HG02678 (cell line): ENCODE results near the gene UBAC1.
"Not testable (repeated sequence)": the region's sequence is repeated elsewhere in the genome, so short reads cannot be mapped to it uniquely, and the experiment has no call there.

Experiments
- ATAC-seq: cut with Tn5 transposase; IDR thresholded peaks from one replicate; pipeline ENCODE4 v1.9.1; 2021; ENCODE audit warnings: mild to moderate bottlenecking, moderate library complexity; ENCODE audit not compliant: unreplicated experiment

UBAC1 gene

DNA sequence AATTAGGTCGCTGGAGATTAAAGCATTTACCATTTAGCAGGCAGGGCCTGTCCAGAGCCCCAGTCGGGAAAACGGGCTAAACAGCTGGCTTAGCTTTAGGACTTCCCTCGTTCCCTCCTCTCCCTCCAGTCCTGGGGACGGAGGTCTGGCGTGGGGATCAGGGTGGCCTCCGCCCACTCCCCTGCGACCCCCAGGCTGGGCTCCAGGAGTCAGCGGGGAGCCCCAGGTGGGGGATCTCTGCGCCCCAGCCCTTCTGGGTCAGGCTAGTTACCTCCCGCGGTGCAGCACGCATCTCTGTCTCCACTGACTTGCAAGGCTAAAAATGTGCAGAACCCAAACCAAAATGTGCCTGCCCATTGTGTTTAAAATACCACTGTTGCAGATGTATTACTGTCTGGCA lies 37.7 kb downstream of the UBAC1 start:
- no peak for ATAC-seq

DNA sequence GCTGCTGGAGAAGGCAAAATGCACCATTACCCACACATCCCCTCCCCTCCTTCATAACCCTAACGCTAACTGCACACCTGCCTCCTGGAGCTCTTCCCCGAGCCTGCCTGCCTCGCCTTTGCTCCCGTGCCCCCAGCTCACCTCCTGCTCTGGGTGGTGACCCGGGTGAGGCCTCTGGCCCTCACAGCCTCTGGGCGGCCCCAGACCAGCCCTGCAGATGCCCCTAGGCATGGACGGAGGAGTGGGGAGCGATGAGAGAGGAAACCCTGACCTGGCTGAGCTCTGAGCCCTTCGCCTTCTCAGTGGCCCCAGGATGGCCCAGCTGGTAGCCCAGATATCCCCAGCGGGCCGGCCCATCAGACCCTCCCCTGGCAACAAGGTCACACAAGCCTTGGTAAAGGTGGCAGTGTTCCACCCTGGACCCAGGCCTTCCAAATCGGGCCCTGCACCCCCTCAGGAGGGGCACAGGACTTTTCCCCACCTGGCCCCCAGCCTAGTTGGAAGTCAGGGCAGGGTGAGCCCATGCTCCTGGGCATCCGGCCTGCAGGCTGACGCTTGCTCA lies 39.3 kb downstream of the UBAC1 start:
- ATAC-seq, result no peak

DNA sequence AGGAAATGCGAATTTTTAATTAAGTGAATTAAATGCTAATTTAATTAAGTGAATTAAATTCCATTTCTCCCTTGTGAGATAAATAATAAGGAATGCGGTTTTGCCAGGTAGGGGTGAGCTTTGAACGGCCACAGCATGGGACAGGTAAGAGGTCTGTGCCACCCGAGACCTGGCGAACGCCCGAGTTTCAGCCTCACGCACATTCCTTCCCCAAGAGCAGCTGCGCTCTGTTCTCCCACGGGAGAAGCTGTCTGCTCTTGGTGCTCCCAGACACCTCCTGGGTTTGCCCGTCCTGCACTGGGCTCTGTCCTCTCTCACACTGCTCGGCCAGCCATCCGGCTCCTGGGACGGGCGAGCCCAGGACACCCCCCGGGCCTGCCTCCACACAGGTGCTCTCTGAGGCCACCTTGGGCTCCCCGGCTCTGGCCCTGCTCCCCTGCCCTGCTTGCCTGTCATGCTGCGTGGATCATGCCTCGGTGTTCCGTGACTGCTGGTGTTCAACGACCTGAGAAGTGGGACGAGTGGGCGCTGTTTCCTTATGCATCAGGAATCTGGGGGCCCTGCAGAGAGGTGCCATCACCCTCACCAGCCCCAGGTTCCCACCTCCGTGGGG lies 40.1 kb downstream of the UBAC1 start:
- no peak for ATAC-seq

DNA sequence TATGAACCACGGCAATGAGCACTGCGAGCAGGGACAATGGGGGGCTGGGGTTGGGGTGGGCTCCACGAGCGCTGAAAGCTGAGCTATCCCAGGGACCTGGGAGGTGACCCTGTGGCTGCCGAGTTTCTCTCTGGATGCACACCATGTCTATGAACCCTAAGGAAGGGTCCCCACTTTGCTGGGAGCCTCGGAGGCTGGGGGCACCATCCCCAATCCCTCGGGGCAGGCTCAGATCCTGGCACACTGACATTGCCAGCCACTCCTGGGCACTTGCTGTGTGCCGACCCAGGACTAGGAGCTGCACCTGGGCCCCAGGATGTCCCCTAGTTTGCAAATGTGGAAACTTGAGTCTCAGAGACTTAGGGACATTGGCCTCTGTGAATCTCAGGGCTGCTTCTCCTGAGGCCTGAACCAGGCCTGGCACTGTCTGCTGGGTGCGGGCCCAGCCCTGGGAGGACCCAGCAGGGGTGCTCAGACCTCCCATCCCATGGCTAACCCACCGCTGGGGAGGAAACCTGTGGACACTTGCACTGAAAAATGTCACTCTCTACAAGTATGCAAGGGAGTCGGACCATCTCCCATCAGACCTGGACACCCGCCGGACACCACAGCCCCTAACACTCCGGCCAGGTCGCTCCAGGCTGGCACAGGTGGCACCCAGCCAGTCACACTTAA lies 40.8 kb downstream of the UBAC1 start:
- ATAC-seq, result no peak

DNA sequence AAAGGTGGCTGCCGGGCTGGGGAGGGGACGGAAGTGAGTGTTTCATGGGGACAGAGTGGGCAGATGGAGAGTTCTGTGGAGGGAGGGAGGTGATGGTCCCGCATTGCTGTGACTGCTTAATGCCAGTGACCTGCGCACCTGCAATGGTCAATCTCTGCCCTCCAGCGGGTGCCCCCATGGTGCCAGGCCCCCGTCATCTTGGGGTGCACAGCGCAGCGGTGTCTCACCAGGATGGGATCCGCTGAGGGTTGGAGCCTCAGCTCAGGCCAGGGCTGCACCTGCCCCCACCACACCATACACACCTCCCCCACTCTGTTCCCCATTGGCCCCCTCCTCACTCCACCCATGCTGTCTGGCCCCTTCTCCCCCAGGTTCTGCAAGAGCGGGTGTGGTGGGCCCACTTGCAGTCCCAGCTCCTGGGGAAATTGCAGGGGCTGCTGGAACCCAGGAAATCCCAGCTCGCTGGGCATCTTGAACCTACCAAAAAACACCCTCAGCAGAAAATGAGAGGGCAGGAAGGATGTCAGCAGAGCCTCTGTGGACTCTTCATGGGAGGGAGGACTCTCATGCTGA lies 41.8 kb downstream of the UBAC1 start:
- no peak for ATAC-seq

- ATAC-seq, result not testable (repeated sequence)
These were observed 44.9 kb downstream of the UBAC1 start for GRCh38 chr9:135916227-135916626.

GRCh38 chr9:135914921-135915320 lies 46.3 kb downstream of the UBAC1 start:
- no peak for ATAC-seq

GRCh38 chr9:135911233-135911632 lies 49.9 kb downstream of the UBAC1 start:
- ATAC-seq, result not testable (repeated sequence)

GRCh38 chr9:135910757-135911156 lies 50.4 kb downstream of the UBAC1 start:
- ATAC-seq, result no peak

GRCh38 chr9:135910216-135910615 lies 51.0 kb downstream of the UBAC1 start:
- no peak for ATAC-seq

GRCh38 chr9:135909371-135909770 lies 51.8 kb downstream of the UBAC1 start:
- ATAC-seq, result no peak

DNA sequence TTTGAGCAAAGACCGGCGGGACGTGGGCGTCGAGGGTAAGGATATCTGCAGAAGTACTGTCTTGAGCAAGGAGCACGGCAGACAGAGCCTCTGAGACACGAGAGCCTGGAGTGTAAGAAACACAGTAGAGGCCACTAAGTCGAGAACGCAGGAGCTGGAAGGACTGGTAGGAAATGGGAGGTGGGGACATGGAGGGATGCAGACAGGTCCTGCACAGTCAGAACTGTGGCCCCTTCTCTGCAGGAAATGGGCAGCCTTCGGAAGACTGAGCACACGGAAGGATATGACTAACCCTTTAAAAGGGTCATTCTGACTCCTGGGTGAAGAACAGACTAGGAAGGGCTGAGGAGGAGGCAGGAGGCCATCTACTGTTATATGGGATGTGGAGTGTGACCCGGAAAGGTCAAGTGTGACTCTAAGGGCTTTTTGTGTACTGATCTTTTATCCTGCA lies 52.4 kb downstream of the UBAC1 start:
- no peak for ATAC-seq

DNA sequence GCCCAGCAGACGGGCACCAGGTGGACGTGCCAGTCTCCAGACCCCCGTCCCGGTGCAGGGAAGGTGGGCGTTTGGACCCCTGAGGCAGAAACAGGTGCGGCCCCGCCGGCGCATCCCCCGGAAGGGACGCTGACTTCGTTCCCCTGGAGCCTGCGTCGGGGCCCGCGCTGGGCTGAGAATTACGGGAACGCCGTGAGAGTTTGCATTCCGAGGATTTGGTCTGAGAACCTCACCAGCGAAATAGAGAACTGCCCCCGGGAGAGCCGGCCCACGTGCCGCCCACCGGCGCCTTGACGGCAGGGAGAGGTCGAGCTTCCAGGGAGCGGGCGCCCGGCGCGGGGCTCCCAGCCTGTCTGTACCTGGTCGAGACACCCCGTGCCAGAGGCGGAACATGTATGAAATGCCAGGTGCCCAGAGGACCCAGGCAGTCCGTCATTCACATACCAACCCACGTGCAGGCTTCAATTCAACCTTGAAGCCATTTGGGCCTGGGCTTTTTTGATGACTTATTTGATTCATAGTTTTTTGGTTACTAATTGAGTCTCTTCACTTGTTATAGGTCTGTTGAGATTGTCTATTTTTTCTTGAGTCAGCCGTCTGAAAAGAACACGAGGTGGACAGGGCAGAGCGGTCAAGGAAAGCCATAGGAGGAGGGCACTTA lies 53.0 kb downstream of the UBAC1 start:
- ATAC-seq, result no peak

DNA sequence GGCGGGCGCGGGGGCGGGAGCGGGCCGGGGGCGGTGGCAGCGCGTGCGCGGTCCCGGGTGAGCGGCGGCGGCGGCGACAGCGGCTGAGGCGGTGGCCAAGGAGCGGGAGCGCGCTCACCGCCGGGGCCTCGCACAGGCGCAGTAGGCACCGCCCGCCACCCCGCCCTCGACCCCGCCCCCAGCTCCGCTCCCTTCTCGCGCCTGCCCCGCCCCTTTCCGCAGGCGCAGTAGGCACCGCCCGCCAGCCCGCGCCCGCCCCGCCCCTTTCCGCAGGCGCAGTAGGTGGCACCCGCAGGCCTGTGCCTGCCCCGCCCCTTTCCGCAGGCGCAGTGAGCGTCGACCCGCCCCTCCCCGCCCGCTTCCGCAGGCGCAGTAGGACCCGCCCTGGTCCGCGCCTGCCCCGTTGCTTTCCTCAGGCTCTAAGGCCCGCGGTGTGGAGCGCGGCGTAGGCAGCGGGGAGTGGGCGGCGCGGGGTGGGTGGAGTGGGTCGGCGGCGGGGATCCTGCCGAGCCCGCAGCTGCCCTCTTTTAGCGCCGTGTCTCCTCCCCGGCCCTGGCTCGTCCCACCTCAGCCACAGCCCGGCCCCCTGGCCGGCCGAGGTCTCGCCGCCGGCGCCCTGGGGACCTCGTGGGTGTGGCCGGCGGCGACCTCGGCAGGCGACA lies 53.6 kb downstream of the UBAC1 start, which contains the start of gene CAMSAP1:
Gene CAMSAP1 (minus strand): TSS at position 116 of the 662 bp plus-strand sequence. CDS start 387 bp downstream, outside the sequence.
- peak; percentile 80 for ATAC-seq

GRCh38 chr9:135907006-135907430 lies 54.2 kb downstream of the UBAC1 start:
- peak; percentile 11 for ATAC-seq

DNA sequence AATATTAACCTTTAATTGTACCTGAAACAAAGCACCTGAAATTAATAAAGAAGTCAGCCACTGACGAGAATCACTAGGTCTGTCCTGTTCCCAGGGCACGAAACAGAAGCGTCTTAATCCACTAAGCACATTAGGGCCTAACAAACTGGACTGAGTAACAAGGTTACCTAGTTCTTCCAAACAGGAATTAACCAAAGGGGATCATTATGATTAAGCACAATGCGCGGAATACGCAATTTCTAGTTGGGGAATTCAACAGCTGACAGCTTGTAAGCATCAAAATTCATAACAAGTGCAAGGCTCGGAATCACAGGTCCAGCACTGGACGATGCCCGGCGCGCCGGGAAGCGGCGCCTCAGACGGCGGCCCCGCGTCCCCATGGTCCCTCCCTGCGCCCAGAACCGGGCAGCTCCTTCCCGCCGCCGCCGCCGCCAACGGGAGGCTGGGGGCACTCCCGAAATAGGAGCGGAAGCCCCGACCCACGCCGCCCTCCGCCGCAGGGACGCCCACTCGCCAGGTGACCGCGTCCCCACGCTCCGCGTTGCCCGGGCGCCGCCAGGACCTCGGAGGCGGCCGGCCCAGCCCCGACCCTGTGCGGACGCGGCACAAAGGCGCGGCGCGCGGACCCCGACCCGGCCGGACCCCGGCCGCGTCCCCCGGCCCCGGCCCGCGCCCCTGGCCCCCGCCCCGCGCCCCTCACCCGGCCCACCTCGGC lies 54.7 kb downstream of the UBAC1 start:
- ATAC-seq, result peak; percentile 5

DNA sequence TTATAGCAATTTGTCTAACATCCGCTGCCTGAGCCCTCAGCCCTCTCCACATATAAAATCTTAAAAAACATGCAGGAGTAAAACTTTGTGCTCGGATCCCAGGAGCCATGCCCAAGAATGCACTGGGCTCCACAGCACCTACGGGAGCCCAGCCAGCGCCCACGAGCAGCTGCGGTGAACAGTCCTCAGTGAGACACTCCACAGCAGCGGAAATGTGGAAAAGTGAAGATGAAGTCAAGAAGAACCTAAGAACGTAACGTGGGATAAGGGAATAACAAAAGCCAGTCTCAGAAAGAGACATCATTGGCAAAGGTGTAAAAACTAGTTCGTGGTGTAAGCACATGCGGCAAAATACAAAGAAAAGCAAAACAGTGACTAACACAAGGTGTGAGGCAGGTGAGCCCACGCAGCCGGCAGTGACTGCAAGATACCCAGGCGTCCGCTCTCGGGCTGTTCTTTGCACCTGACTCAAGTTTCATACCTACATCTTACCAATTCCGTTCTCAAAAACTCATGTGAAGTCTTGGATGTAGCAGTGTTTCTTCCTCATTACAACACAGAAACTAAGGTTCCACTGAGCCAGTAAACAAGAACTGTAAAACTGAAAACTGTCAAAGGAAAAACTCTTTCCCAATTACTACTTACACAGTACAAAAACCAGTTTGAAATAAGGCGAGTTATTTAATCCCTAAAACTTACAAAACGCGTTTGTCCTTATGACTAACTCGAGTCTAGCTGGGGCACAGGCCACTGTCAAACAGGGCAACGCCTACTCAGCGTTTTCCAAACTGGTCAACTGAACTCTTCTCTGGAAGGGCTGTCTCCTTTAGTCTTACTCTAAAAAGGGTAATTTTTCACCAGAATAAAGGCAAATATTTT lies 55.6 kb downstream of the UBAC1 start:
- no peak for ATAC-seq

GRCh38 chr9:135903786-135904520 lies 57.2 kb downstream of the UBAC1 start:
- ATAC-seq, result no peak

DNA sequence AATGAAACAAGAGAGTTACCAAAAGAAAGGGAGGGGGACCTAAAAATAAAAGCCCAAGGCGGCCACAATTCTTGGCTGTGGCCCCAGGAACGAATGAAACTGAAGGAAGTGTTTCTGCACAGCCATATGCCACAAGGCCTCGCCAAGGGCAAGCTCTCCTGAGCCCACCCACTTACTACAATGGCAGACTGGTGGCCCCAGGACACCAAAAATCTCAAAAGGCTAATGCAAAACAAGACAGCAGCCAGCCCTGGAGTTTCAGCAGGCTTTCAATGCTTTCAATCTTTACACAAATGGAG lies 57.9 kb downstream of the UBAC1 start:
- no peak for ATAC-seq
